ENCODE measurements around the gene TNFRSF13B. TPM values are rescaled to one million over a fixed set of nuclear protein-coding genes. Genes with fewer than 3 reads are reported as not detected.
A peak's percentile ranks its signal among the peaks of the same experiment; 100 is the strongest.
"Not testable (repeated sequence)": the region's sequence is repeated elsewhere in the genome, so short reads cannot be mapped to it uniquely, and the experiment has no call there.

Gene TNFRSF13B
- total RNA-seq, 2 experiments from 2014 or later = not detected

DNA sequence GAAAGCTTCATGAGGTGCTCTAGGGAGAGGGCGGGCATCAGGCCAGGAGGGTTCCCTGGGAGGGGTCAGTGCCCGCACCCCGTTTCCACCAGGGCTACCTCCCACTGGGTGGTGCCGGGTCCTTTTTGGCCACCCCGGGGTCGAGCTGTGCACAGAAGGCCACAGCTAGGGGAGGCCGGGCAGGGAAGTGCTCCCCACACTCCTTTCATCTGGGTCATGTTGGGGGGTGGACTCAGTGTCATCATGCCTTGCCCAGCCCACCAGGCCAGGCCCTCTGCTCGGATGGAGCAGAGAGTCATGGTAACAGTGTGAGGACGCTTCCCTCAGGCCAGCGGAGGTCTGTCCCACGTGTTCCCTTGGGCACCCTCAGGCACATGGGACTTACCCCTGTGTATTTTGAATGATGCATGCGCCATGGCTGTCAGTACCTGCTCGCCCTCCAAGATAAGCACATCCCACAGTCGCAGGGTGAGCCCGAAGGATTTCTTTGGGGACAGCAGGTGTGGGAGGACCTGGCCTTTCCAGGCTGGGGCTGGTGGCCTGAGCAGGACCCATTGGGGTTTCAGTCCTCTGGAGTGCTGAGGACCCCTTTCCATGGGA lies 46.4 kb downstream of the TNFRSF13B start:
- no peaks in the 10 kb centered on the region for H3K9me3 Mint-ChIP-seq (ENCODE audit: low read depth)
- peaks cover 5% of the 10 kb centered on the region for H3K4me1 Mint-ChIP-seq
- intact Hi-C loops (cut with DNase I, micrococcal nuclease) = no loop called here
- H3K4me3 Mint-ChIP-seq = no peak overlapping the region
- H3K36me3 Mint-ChIP-seq (ENCODE audit: low read depth) = no peaks in the 10 kb centered on the region
- ChIA-PET POLR2A (no interaction called here), CTCF (no interaction called here)
- no peak for DNase-seq
- H3K27me3 Mint-ChIP-seq = no peaks in the 10 kb centered on the region
- no peak overlapping the region for H3K27ac Mint-ChIP-seq
- no peak for ATAC-seq

- Mint-ChIP-seq H3K36me3 (ENCODE audit: low read depth) (no peaks in the 10 kb centered on the region), H3K4me3 (no peak overlapping the region), H3K4me1 (peaks cover 5% of the 10 kb centered on the region), H3K9me3 (ENCODE audit: low read depth) (no peaks in the 10 kb centered on the region), H3K27me3 (no peaks in the 10 kb centered on the region), H3K27ac (no peak overlapping the region)
- DNase-seq (peak; percentile 2), ATAC-seq (no peak)
- ChIA-PET CTCF (interaction anchor here (0.6 kb wide), 1 partner anchor 16 kb away, joined by 4 read pairs; no protein-coding TSS in a partner anchor), POLR2A (no interaction called here)
- intact Hi-C loops (cut with DNase I, micrococcal nuclease) = no loop called here
Measured at GRCh38 chr17:16924696-16925440, 47.0 kb downstream of the TNFRSF13B start.

DNA sequence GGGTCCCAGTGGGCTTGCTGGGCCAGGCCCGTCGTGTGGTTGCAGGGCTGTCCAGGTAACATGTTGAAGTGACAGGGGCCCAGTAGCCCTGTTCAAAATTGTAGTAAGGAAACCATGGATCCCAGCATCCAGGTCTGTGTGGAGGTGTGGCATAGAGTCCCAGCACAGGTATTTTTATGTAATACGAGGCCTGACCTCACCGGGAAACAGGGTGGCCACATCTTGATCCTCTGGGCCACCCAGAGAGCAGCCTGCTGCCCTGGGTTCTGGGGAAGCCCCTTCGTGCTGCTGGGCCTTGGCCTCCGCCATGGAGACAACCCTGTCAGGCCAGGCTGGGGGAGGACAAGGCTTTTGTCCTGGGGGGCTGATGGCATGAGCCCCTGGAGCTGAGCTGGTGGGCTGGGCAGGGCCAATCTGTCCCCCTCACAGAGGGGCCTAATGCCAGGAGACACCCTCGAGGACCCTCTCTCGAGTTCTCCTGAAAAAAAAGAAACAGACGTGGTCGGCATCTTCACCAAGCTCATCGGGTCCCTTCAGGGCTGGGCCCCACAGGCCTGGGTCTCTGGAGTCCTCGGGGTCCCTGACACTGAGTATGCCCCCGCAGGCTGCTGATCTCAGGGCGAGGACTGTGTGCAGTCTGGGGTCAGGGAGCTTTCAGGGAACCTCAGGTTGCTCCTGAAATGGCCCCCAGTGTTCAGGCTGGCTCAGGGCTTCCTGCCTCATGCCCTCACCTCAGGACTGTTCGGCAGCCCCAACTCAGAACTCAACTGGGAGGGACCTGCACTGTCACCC lies 47.8 kb downstream of the TNFRSF13B start:
- no peak for DNase-seq
- ChIA-PET POLR2A (no interaction called here), CTCF (interaction anchor here (0.6 kb wide), 1 partner anchor 17 kb away, joined by 4 read pairs; no protein-coding TSS in a partner anchor)
- H3K9me3 Mint-ChIP-seq (ENCODE audit: low read depth) = no peaks in the 10 kb centered on the region
- ATAC-seq = no peak
- H3K36me3 Mint-ChIP-seq (ENCODE audit: low read depth) = no peaks in the 10 kb centered on the region
- peaks cover 5% of the 10 kb centered on the region for H3K4me1 Mint-ChIP-seq
- no peak overlapping the region for H3K4me3 Mint-ChIP-seq
- intact Hi-C loops (cut with DNase I, micrococcal nuclease) = no loop called here
- no peaks in the 10 kb centered on the region for H3K27me3 Mint-ChIP-seq
- no peak overlapping the region for H3K27ac Mint-ChIP-seq

DNA sequence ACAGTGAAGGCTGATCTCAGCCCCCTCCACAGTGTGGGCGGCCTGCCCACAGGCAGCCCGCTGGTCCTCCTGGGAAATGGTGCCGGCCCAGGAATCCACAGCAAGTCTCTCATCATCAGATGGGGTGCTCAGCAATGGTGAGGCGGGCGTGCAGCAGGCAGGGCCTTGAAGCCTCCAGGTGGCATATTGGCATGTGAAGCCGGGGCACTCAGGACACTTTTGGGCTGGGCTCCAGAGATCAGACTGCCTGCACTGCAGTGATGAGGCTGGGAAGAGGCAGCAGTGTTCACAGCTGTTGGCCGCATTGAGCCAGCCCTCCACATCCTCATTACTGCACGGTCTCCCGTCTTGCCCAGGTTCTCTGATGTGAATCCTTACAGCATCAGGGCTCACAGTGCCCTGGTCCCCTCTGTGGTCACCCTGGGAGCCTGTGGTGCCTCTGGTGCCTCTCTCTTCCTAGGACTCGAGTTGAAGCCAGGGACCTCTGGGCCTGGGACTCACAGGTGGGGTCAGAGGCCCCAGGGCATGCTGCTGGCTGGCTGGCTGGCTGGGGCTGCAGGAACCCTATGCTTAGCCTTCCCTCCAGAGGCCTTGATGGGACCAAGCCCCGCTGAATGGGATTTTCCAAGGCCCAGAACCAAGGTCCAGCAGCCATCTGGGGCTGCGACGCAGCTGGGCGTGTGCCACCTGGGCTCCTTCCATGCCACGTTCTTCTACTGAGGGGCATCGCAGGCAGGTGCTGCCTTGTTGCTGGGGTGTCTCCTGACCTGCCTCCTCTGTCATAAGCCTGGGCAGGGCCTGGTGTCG lies 48.6 kb downstream of the TNFRSF13B start:
- Mint-ChIP-seq H3K4me3 (no peak overlapping the region), H3K27ac (no peak overlapping the region), H3K9me3 (ENCODE audit: low read depth) (no peaks in the 10 kb centered on the region), H3K36me3 (ENCODE audit: low read depth) (no peaks in the 10 kb centered on the region), H3K4me1 (no peaks in the 10 kb centered on the region), H3K27me3 (no peaks in the 10 kb centered on the region)
- DNase-seq (no peak), ATAC-seq (no peak)
- CTCF ChIA-PET = interaction anchor here (2.4 kb wide), 1 partner anchor 69 kb away, joined by 9 read pairs; no protein-coding TSS in a partner anchor
- intact Hi-C loops (cut with DNase I, micrococcal nuclease) = no loop called here
- POLR2A ChIA-PET = no interaction called here

DNA sequence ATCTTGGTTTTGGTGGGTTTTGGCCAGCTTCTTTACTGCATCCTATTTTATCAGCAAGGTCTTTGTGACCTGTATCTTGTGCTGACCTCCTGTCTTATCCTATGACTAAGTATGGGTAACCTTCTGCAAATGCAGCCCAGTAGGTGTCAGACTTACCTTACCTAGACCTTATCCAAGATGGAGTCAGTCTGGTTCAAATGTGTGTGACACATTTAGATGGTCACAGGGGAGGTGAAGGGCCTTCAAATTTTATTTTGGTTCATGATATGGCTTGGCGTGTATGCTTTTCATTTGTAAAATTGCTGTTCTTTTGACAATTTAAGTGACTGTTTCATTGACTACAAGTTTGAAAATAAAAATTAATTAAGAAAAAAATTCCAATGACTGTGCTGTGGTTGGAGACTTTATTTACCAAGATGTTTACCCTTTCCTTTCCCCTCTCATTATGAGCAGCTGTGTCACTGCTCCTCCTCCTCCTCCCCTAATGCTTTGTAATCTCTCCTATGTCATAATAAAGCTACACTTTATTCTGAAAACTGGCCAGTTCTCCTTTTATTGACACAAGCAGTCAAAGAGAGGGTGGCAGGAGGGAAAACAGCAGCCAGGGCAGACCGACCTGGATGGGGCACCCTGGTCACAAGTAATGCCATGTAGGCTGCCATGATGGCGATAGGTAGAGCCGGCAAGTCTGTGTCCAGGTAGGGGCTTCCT lies 49.4 kb downstream of the TNFRSF13B start:
- POLR2A ChIA-PET = no interaction called here
- H3K9me3 Mint-ChIP-seq (ENCODE audit: low read depth) = no peaks in the 10 kb centered on the region
- no peaks in the 10 kb centered on the region for H3K36me3 Mint-ChIP-seq (ENCODE audit: low read depth)
- H3K27me3 Mint-ChIP-seq = no peaks in the 10 kb centered on the region
- DNase-seq (no peak), ATAC-seq (peak; percentile 68)
- H3K27ac Mint-ChIP-seq = no peak overlapping the region
- H3K4me3 Mint-ChIP-seq = no peak overlapping the region
- CTCF ChIA-PET = interaction anchor here (2.4 kb wide), 1 partner anchor 69 kb away, joined by 9 read pairs; no protein-coding TSS in a partner anchor
- no peaks in the 10 kb centered on the region for H3K4me1 Mint-ChIP-seq
- intact Hi-C loops (cut with DNase I, micrococcal nuclease) = loop anchor here (1.0 kb wide), 1 partner anchor 69 kb away; no protein-coding TSS in a partner anchor

- intact Hi-C loops (cut with DNase I, micrococcal nuclease); H3K27ac Mint-ChIP-seq; H3K4me1 Mint-ChIP-seq; H3K36me3 Mint-ChIP-seq (ENCODE audit: low read depth); POLR2A ChIA-PET; H3K27me3 Mint-ChIP-seq; DNase-seq; ATAC-seq; H3K4me3 Mint-ChIP-seq; H3K9me3 Mint-ChIP-seq (ENCODE audit: low read depth): not testable (repeated sequence)
- CTCF ChIA-PET = interaction anchor here (0.5 to 2.4 kb wide), 3 partner anchors 70 to 699 kb away, joined by 3 to 9 read pairs (median 3); no protein-coding TSS in a partner anchor
Measured at GRCh38 chr17:16921451-16921850, 50.5 kb downstream of the TNFRSF13B start.

- Mint-ChIP-seq H3K9me3 (ENCODE audit: low read depth) (no peaks in the 10 kb centered on the region), H3K27me3 (no peaks in the 10 kb centered on the region), H3K4me3 (no peak overlapping the region), H3K4me1 (peaks cover 2% of the 10 kb centered on the region), H3K36me3 (ENCODE audit: low read depth) (no peaks in the 10 kb centered on the region), H3K27ac (no peak overlapping the region)
- intact Hi-C loops (cut with DNase I, micrococcal nuclease) = no loop called here
- ChIA-PET POLR2A (no interaction called here), CTCF (interaction anchor here (0.5 to 2.4 kb wide), 3 partner anchors 71 to 698 kb away, joined by 3 to 9 read pairs (median 3); no protein-coding TSS in a partner anchor)
- DNase-seq (peak; percentile 0), ATAC-seq (no peak)
Measured at GRCh38 chr17:16920628-16921020, 51.3 kb downstream of the TNFRSF13B start.

DNA sequence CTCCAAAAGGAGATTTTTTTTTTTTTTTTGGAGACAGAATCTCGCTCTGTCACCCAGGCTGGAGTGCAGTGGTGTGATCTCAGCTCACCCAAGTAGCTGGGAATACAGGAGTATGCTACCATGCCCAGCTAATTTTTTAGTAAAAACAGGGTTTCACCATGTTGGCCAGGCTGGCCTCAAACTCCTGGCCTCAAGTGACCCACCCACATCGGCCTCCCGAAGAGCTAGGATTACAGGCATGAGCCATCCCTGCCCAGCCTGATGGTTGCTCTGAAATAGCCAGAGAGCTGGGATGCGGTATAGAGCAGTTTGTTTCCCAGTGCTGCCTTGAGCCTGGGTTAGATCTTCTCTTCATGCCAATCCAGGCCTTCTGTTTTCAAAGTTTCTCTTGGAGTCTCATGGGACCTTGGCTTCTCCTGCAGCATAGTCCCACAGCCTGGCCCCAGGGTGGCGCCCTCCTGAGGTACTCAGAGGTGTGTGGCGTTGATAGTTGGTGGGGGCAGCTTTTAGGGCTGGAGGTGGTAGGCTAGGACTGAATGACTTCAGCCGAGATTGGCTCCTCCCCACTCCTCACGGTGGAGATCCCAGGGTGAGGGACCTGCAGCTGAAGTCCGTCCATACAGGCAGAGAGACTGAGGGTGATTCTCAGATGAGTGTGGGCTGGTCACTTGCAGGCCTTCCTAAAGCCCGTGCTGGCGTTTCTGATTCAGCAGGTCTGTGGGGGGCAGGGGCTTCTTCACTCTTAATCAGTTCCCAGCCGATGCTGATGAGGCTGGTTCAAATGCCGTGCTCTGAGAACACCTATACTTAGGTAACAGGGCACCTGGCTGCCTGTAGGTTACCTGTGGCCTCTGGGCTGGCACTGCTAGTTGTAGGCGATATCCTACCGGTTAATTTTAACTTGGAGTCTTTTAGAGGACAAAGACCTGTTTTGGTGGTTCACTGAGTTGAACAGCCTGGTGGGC lies 52.0 kb downstream of the TNFRSF13B start:
- H3K4me1 Mint-ChIP-seq = peaks cover 4% of the 10 kb centered on the region
- no peak overlapping the region for H3K27ac Mint-ChIP-seq
- H3K27me3 Mint-ChIP-seq = no peaks in the 10 kb centered on the region
- CTCF ChIA-PET = interaction anchor here (0.6 to 0.7 kb wide), 2 partner anchors 139 to 847 kb away, joined by 3 to 4 read pairs; no protein-coding TSS in a partner anchor
- intact Hi-C loops (cut with DNase I, micrococcal nuclease) = no loop called here
- ATAC-seq = no peak
- POLR2A ChIA-PET = no interaction called here
- no peaks in the 10 kb centered on the region for H3K9me3 Mint-ChIP-seq (ENCODE audit: low read depth)
- H3K4me3 Mint-ChIP-seq = no peak overlapping the region
- peak; percentile 3 for DNase-seq
- H3K36me3 Mint-ChIP-seq (ENCODE audit: low read depth) = no peaks in the 10 kb centered on the region

GRCh38 chr17:16918443-16918842 lies 53.5 kb downstream of the TNFRSF13B start:
- no peaks in the 10 kb centered on the region for H3K36me3 Mint-ChIP-seq (ENCODE audit: low read depth)
- CTCF ChIA-PET = no interaction called here
- POLR2A ChIA-PET = no interaction called here
- H3K4me1 Mint-ChIP-seq = peaks cover 4% of the 10 kb centered on the region
- intact Hi-C loops (cut with DNase I, micrococcal nuclease) = no loop called here
- H3K9me3 Mint-ChIP-seq (ENCODE audit: low read depth) = no peaks in the 10 kb centered on the region
- ATAC-seq (no peak), DNase-seq (no peak)
- no peak overlapping the region for H3K27ac Mint-ChIP-seq
- H3K4me3 Mint-ChIP-seq = no peak overlapping the region
- H3K27me3 Mint-ChIP-seq = no peaks in the 10 kb centered on the region
